Chondrocyte (in vitro differentiated cells): ENCODE measurements around the gene SCN8A. TPM values are rescaled to one million over a fixed set of nuclear protein-coding genes. Genes with fewer than 3 reads are reported as not detected.
"Not testable (repeated sequence)": the region's sequence is repeated elsewhere in the genome, so short reads cannot be mapped to it uniquely, and the experiment has no call there.

Experiments
- DNase-seq: peaks from one replicate; pipeline ENCODE4 v3.0.0; 2021; ENCODE audit warnings: mixed read lengths, low spot score
- H3K27ac Mint-ChIP-seq: one replicate; pipeline ENCODE4 v1.8.0; 2021; ENCODE audit warnings: mild to moderate bottlenecking, moderate library complexity, mixed read lengths; ENCODE audit not compliant: unreplicated experiment
- H3K27me3 Mint-ChIP-seq: 2 replicates; pipeline ENCODE4 v1.8.0; 2021; ENCODE audit warnings: low read depth, mixed read lengths
- H3K36me3 Mint-ChIP-seq: 2 replicates; pipeline ENCODE4 v1.8.0; 2021; ENCODE audit warnings: low read depth, mixed read lengths
- H3K4me1 Mint-ChIP-seq: 2 replicates; pipeline ENCODE4 v1.8.0; 2021; ENCODE audit warnings: low read depth, mild to moderate bottlenecking, mixed read lengths
- H3K4me3 Mint-ChIP-seq: one replicate; pipeline ENCODE4 v1.8.0; 2021; ENCODE audit warnings: mild to moderate bottlenecking, moderate library complexity, mixed read lengths; ENCODE audit not compliant: unreplicated experiment
- H3K9me3 Mint-ChIP-seq: 2 replicates; pipeline ENCODE4 v1.8.0; 2021; ENCODE audit warnings: low read depth, mixed read lengths
- total RNA-seq: library from RNA; stranded (reverse); gene quantifications from 3 replicates; pipeline ENCODE4 v1.2.1, GENCODE V29; 2021
- TF ChIP-seq, protein P1 (sequence below): fragments of 200-600 bp; sonication (generic); IDR thresholded peaks from 2 replicates; pipeline ENCODE4 v1.5.0; 2021; ENCODE audit warnings: antibody characterized with exemption, mild to moderate bottlenecking, moderate library complexity

Gene SCN8A
- total RNA-seq, 1 donor from 2014 or later: 4.4 TPM

DNA sequence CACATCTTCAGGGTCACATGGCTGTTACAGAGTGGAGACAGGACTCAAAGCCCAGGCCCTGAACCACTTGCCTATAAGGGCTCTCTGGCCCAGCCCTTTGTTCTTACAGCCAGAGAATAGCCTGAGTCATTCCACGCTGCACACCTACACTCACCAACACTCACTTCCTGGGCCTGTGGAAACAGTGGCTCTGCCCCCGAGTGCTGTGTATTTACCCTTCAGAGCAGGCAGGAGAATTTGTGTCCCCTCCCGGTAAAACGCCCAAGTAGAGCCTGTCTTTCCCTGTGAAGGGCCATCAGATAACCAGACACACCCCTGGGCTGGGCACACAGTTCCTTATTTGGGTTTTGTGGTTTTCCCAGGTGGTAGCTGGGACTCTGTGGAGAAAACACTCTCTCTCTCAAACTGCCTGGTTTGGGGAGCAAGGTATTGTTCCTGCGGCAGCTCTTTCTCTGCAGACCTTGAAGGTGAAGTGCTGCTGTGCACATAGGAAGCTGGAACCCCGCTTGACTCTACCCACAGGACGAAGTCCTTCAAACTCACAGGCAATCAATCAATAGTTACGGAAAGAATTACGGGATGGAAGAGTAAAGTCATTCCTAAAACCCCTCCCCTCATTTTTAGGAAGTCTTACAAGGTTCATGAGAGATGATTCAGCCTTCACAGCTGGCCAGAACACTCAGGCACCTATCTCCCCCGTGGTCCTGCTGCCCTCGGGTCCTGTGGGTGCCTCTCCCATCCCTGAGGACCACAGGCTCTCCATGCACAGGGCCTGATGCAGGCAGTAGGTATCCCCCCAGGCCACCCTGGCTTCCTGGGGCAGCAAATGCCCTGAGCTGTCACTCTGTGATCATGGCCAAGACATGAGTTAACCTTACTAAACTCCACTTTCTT is 237.1 kb downstream of the SCN8A start:
- no peak for DNase-seq
- Mint-ChIP-seq H3K27me3 (peaks cover 26% of the 10 kb centered on the region), H3K36me3 (no peaks in the 10 kb centered on the region), H3K27ac (no peak overlapping the region), H3K4me1 (peaks cover 3% of the 10 kb centered on the region), H3K9me3 (no peaks in the 10 kb centered on the region), H3K4me3 (no peak overlapping the region)
- TF ChIP-seq, protein P1, sequence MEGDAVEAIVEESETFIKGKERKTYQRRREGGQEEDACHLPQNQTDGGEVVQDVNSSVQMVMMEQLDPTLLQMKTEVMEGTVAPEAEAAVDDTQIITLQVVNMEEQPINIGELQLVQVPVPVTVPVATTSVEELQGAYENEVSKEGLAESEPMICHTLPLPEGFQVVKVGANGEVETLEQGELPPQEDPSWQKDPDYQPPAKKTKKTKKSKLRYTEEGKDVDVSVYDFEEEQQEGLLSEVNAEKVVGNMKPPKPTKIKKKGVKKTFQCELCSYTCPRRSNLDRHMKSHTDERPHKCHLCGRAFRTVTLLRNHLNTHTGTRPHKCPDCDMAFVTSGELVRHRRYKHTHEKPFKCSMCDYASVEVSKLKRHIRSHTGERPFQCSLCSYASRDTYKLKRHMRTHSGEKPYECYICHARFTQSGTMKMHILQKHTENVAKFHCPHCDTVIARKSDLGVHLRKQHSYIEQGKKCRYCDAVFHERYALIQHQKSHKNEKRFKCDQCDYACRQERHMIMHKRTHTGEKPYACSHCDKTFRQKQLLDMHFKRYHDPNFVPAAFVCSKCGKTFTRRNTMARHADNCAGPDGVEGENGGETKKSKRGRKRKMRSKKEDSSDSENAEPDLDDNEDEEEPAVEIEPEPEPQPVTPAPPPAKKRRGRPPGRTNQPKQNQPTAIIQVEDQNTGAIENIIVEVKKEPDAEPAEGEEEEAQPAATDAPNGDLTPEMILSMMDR: no peak

DNA sequence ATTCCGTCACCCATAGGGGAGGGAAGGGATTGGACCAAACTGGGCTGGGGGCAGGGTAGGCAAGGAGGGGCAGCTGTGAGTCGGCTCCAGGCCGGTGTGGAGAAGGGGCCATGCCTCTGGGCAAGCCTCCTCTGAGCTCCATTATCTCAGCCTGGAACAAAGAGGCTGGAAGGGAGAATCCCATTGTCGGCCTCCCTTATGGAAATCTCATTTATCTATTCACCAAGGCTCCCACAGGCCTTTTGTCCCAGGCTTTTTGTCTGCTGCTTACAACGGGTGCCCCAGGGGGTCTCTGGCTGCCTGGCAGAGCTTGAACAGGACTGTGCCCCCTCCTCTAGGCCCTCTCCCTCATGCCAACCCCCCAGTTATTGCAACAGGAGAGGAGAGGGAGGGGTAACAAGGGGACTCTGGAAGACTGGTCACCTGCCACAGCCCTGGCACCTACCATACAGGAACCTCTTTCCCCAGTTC is 238.0 kb downstream of the SCN8A start:
- H3K36me3 Mint-ChIP-seq: no peaks in the 10 kb centered on the region
- peaks cover 35% of the 10 kb centered on the region for H3K27me3 Mint-ChIP-seq
- no peak for DNase-seq
- H3K27ac Mint-ChIP-seq: no peak overlapping the region
- no peak overlapping the region for H3K4me3 Mint-ChIP-seq
- H3K9me3 Mint-ChIP-seq: no peaks in the 10 kb centered on the region
- TF ChIP-seq, protein P1: no peak
- H3K4me1 Mint-ChIP-seq: peaks cover 3% of the 10 kb centered on the region

GRCh38 chr12:51829641-51830040 is 238.6 kb downstream of the SCN8A start:
- H3K27me3 Mint-ChIP-seq: peaks cover 38% of the 10 kb centered on the region
- H3K9me3 Mint-ChIP-seq: no peaks in the 10 kb centered on the region
- TF ChIP-seq, protein P1: no peak
- H3K4me3 Mint-ChIP-seq: no peak overlapping the region
- no peak overlapping the region for H3K27ac Mint-ChIP-seq
- no peak for DNase-seq
- H3K4me1 Mint-ChIP-seq: peaks cover 3% of the 10 kb centered on the region
- H3K36me3 Mint-ChIP-seq: no peaks in the 10 kb centered on the region

- H3K36me3 Mint-ChIP-seq, DNase-seq, H3K4me3 Mint-ChIP-seq, H3K4me1 Mint-ChIP-seq, H3K9me3 Mint-ChIP-seq, H3K27ac Mint-ChIP-seq: not testable (repeated sequence)
- H3K27me3 Mint-ChIP-seq: peaks cover 45% of the 10 kb centered on the region
Observed at GRCh38 chr12:51831817-51832216, 240.8 kb downstream of the SCN8A start.

DNA sequence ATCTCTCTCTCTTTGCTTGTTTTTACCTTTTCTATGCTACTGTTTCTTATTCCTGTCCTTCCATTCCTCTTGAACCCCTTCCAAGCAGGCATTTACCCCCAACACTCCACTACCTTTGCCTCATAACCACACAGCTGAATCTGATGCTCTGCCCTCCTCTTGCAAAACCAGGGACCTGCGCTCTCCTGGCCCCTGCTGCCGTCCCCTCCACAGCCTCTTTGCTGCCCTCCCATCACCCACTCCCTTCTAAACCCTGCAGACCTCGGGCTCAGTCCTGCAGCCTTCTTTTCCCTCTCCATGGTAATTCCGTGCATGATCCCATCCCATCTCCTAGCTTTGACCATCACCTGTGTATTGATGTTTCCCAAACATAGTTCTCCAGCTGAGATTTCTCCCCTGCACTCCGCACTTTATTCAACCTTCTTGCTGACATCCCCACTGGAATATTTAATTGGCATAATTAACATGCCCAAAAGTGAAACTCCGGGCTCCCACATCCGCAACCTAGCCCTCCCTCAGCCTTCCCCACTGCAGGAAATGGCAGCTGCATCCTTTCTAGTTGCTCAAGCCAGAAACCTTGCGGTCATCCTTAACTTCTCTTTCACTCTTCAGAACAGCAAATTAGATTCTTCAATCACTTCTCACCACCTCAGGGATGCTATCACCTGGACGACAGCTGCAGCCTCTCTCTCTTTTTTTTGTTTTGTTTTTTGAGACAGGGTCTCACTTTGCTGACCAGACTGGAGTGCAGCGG is 241.5 kb downstream of the SCN8A start:
- peaks cover 51% of the 10 kb centered on the region for H3K27me3 Mint-ChIP-seq
- TF ChIP-seq, protein P1: no peak
- no peaks in the 10 kb centered on the region for H3K36me3 Mint-ChIP-seq
- H3K4me1 Mint-ChIP-seq: peaks cover 3% of the 10 kb centered on the region
- no peaks in the 10 kb centered on the region for H3K9me3 Mint-ChIP-seq
- no peak overlapping the region for H3K4me3 Mint-ChIP-seq
- no peak for DNase-seq
- no peak overlapping the region for H3K27ac Mint-ChIP-seq
